Right kidney (tissue), 1 donor: ENCODE data around the gene ACO2.

Source experiments
- DNase-seq: peaks from one replicate; pipeline ENCODE4 v3.0.0-alpha.2; 2016

Gene ACO2

GRCh38 chr22:41523464-41524221, 54.7 kb downstream of the ACO2 start:
- no peak for DNase-seq

- no peak for DNase-seq
Observed at GRCh38 chr22:41524251-41524661, 55.3 kb downstream of the ACO2 start.

DNA sequence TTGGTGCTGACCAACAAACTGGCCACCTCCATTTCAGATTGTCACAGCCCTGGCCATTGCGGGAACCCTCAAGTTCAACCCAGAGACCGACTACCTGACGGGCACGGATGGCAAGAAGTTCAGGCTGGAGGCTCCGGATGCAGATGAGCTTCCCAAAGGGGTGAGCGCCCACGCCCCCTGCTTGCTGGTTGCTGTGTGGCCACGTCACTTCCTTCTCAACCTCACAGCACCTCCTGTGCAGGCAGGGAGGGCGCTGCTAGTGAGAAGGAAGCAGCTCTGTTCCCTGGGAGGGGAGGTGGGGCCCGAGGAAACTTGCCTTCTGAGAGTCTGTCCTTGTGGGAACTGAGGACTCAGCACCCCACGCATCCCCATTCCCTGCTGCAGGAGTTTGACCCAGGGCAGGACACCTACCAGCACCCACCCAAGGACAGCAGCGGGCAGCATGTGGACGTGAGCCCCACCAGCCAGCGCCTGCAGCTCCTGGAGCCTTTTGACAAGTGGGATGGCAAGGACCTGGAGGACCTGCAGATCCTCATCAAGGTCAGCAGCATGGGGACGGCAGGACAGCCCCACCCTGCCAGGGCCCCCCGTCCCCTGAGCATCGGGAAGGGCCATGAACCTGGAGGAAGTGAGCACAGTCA, 56.0 kb downstream of the ACO2 start:
- DNase-seq = no peak

- no peak for DNase-seq
Observed at GRCh38 chr22:41525450-41526225, 56.7 kb downstream of the ACO2 start.

DNA sequence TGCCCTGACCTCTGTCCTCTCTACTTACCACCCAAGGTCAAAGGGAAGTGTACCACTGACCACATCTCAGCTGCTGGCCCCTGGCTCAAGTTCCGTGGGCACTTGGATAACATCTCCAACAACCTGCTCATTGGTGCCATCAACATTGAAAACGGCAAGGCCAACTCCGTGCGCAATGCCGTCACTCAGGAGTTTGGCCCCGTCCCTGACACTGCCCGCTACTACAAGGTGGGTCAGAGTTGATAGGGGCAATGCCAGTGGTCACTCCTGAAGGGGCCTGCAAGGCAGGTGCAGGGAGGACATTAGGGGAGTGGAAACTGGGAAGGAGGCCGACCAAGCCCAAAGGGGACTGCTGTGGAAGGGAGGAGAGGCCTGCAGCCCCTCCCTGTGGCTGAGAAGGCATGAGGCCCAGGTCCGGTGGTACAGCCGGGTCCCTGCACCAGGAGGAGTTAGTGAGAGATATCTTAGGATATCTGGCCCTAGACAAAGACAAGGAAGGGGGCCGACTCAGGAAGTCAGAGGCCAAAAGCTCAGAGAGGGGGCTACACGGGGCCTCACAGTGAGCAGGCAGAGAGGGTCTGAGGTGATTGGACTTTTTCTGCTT, 57.4 kb downstream of the ACO2 start:
- no peak for DNase-seq

- no peak for DNase-seq
Observed at GRCh38 chr22:41526830-41527799, 58.2 kb downstream of the ACO2 start.

DNA sequence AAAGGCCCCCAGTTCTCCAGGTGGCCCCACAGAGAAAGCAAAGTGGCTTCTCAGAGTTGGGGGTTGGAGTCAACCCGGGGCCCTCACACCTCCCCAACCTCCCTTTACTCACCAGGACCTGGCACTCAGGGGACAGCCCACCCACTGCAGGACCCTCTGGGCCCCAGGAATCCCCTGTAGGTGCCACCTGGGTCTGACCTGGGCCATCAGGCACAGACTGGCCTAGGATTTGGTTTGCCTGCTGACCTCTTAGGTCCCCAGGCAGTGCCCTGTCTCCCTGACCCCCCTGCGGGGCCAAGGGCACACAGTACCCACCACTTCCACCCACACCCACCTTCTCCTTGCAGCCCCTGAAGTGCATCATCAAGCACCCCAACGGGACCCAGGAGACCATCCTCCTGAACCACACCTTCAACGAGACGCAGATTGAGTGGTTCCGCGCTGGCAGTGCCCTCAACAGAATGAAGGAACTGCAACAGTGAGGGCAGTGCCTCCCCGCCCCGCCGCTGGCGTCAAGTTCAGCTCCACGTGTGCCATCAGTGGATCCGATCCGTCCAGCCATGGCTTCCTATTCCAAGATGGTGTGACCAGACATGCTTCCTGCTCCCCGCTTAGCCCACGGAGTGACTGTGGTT, 59.3 kb downstream of the ACO2 start:
- DNase-seq = no peak

GRCh38 chr22:41528938-41529561, 60.1 kb downstream of the ACO2 start:
- DNase-seq = no peak

GRCh38 chr22:41530890-41531714, 62.2 kb downstream of the ACO2 start:
- no peak for DNase-seq

- no peak for DNase-seq
Observed at GRCh38 chr22:41531715-41532477, 63.0 kb downstream of the ACO2 start.

GRCh38 chr22:41532908-41533825, 64.2 kb downstream of the ACO2 start:
- no peak for DNase-seq

DNA sequence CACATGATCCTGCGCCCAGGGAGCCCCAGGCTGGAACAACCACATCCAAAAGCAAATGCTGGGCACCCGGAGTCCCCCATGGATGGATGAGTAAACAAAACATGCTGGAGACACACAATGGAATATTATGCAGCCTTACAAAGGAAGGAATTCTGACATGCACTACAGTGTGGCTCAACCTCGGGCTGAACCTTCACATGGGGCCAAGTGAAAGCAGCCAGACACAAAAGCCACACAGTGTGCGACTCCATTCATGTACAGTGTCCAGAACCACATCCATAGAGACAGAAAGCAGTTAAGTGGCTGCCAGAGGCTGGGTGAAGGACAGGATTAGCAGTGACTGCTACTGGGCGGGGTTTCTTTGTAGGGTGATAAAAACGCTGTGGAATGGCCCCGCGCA, 65.3 kb downstream of the ACO2 start:
- no peak for DNase-seq

GRCh38 chr22:41535244-41535643, 66.3 kb downstream of the ACO2 start:
- DNase-seq = no peak

GRCh38 chr22:41537203-41537602, 68.3 kb downstream of the ACO2 start:
- DNase-seq = no peak

DNA sequence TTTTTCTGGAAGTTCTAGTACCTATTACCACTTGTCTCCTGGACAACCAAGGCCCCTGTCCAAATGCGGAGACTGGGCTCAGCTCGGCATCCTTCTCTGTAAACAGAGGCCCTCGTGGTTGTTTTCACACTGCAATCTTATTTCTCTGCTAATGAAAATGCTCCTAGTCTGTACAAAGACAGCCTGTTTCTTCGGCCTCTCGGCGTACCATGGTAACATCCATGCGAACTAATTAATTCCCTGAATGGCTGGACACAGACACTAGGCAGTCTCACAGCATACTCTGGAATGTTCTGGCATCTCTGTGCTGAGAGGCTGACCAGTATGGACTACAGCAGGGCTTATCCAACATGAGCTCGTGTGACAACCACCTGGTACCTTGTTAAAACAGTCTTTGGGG, 69.7 kb downstream of the ACO2 start:
- DNase-seq = no peak

GRCh38 chr22:41539146-41540005, 70.5 kb downstream of the ACO2 start:
- no peak for DNase-seq

DNA sequence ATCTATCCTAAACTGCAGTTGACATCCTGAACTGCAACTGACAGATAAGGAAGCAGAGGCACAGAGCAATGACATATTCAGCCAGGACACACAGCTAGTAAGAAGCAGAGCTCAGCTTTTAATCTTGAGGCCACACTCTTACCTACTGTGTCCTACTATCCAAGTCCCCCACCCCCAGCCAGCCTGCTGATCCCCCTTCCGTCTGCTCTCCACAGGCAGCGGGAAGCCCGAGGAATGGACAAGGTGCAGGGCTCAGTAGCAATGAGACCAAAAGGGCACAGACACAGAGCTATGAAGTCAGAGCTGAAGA, 71.0 kb downstream of the ACO2 start:
- no peak for DNase-seq
